Measurements from ENCODE around the gene CLPTM1L.

The CLPTM1L gene

DNA sequence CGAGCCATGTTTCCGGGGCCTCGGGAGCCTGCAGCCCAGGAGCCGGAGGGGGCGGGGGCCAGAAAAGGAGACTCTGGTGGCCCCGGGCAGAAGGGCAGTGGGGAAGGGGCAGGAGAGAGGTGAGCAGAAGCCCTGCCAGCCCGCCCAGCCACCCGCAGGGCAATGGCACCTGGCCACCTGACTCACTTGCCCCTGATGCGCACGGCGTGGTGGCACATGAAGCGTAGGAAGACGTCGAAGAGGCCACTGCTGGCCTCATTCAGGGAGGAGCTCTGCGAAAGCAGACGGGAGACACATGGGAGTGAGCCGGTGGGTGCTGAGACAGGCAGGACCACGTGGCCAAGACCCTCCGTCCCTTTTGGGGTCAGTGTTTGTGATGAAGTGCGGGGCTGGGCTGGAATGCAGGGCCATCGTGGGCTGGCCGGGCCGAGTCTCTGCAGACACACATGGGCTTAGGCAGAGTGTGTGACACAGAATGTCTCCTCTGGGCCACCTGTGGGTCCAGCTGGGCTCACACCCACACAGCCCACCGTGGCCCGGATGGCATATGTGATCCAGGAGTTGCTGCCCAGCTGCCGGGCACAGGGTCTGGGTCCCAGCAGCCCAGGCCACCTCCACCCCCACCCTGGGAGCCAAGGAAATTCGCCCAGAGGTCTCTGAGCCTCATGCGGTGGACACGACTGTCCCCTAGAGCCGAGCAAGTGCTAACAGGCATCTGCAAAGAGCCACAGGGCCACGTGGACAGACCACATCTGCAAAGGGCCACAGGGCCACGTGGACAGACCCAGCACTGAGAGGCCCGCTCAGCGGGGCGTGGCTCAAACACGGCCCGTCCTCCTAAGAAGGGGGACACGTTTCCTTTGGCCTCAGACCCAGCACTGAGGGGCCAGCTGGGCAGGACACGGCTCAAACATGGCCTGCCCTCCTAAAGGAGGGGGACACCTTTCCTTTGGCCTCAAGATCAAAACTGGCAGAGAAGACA lies 73.7 kb downstream of the CLPTM1L start:
- DNase-seq: no peak

DNA sequence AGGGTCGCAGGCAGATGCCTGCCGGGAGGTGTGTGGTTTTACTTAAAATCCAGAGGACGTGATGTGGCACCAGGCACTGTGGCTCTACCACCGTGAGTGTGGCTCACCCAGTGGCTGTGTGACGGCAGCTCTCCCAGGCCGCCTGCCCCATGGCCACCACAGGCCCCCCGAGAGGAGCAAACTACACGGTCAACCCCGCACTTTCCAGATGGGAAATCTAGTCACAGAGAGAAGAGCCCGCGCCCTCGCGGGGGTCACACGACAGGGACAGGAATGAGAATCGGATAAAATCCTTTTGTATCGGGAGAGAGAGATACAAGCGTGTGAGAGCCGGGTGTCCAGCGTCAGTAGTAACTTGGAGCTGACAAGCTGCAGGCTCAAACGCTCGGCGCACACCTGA lies 74.5 kb downstream of the CLPTM1L start:
- DNase-seq: no peak

DNA sequence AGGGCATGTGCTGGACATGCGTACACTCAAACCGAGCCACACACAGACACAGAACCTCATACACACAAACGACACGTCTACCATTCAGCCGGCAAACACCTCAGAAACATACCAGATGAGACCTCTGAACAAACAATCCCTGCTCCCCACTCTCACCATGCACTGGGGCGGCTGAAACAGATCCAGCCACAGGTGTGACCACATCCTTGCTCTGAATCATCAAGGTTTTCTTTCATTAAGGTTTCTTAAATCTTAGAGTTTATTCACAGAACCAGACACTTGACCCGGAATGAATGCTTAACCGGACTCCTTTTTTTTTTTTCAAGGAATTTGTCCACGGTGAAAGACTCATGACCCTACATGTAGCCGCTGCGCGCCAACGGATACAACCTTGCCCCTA lies 76.2 kb downstream of the CLPTM1L start:
- no peak for DNase-seq

GRCh38 chr5:1268056-1268455 lies 76.8 kb downstream of the CLPTM1L start:
- no peak for DNase-seq
